ENCODE results near the gene ATP1A1.

ATP1A1 gene

GRCh38 chr1:116446686-116447085 lies 73.6 kb downstream of the ATP1A1 start:
- no peak for DNase-seq

- no peak for DNase-seq
Measured at GRCh38 chr1:116448785-116449385, 75.8 kb downstream of the ATP1A1 start.

- no peak for DNase-seq
Measured at GRCh38 chr1:116449578-116449977, 76.5 kb downstream of the ATP1A1 start.

DNA sequence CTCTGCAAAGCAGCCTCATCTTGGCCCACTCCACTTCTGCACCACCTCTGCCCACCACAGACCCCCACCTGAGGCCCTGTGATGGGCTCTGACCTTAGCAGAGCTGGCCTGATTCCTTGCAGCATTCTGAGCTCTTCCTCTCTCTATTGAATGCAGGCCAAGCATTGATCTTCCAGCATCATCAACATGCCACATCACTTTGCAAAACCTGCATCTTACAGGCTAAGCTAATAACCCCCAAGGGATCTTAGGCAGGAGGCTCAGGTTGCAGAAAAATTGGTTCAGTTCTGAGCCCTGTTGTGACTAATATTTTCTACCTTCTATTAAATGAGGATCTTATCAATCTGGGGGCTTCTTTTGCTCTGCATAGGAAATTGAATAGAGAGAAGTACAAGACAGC lies 78.7 kb downstream of the ATP1A1 start:
- no peak for DNase-seq

GRCh38 chr1:116453481-116453880 lies 80.4 kb downstream of the ATP1A1 start:
- no peak for DNase-seq

GRCh38 chr1:116453906-116454305 lies 80.9 kb downstream of the ATP1A1 start:
- DNase-seq = no peak
